Activated T-helper 1 cell treated with anti-CD3 and anti-CD28 coated beads, Interleukin-12 subunit alpha, Interleukin-12 subunit beta, Interleukin-2, Interleukin-4 antibody, amounts not matched to agents 30 ng/mL and 10 ng/mL and 1 ng/mL, durations not matched to agents 14 hours and 24 hours and 36 hours (primary cell): ENCODE measurements around the gene SEPTIN12. TPM values are rescaled to one million over a fixed set of nuclear protein-coding genes. Genes with fewer than 3 reads are reported as not detected.
"Not testable (repeated sequence)": the region's sequence is repeated elsewhere in the genome, so short reads cannot be mapped to it uniquely, and the experiment has no call there.

Experiments
- DNase-seq: peaks from one replicate; pipeline ENCODE4 v3.0.0; 2021; ENCODE audit warnings: low spot score
- H3K27ac Mint-ChIP-seq: one replicate; pipeline ENCODE4 v1.8.0; 2021; ENCODE audit warnings: mild to moderate bottlenecking, mixed read lengths
- H3K27me3 Mint-ChIP-seq: one replicate; pipeline ENCODE4 v1.8.0; 2022; ENCODE audit warnings: mild to moderate bottlenecking, moderate library complexity, mixed read lengths; ENCODE audit not compliant: insufficient read depth
- H3K36me3 Mint-ChIP-seq: one replicate; pipeline ENCODE4 v1.8.0; 2021; ENCODE audit warnings: low read depth, mixed read lengths
- H3K4me1 Mint-ChIP-seq: one replicate; pipeline ENCODE4 v1.8.0; 2021; ENCODE audit warnings: low read depth, mixed read lengths
- H3K4me3 Mint-ChIP-seq: one replicate; pipeline ENCODE4 v1.8.0; 2021; ENCODE audit warnings: mild to moderate bottlenecking, moderate library complexity, mixed read lengths
- H3K9me3 Mint-ChIP-seq: one replicate; pipeline ENCODE4 v1.8.0; 2021; ENCODE audit warnings: mixed read lengths
- intact Hi-C: fragments of 100-400 bp; cut with micrococcal nuclease; formaldehyde crosslinking; loops from one replicate; pipeline ENCODE4 v1.15.1; 2024
- total RNA-seq: library from RNA; stranded (reverse); gene quantifications from 2 replicates; pipeline ENCODE4 v1.2.3, GENCODE V29; 2022

Gene SEPTIN12
- total RNA-seq, 1 donor from 2014 or later = not detected

DNA sequence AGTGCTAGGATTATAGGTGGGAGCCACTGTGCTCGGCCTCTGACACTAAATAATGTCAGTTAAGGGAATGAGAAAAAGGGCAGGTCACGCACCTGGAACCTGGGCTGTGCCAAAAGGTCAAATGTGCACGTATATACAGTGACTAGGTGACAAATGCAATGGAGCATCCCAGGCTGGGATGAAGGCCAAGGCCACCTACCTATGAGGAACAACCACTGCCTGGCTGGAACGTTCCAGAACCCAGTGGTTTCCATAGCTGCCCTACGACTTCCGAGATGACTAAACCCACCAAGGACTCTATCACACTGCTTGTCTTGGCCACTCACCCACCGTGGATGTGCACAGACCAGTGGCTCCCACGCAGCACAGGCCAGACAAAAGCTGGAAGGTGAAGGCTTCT is 37.2 kb downstream of the SEPTIN12 start:
- no peaks in the 10 kb centered on the region for H3K9me3 Mint-ChIP-seq
- intact Hi-C loops = no loop called here
- no peaks in the 10 kb centered on the region for H3K27me3 Mint-ChIP-seq
- no peak overlapping the region for H3K4me3 Mint-ChIP-seq
- peaks cover 12% of the 10 kb centered on the region for H3K4me1 Mint-ChIP-seq
- H3K27ac Mint-ChIP-seq = no peak overlapping the region
- DNase-seq = no peak
- H3K36me3 Mint-ChIP-seq = peaks cover 14% of the 10 kb centered on the region

DNA sequence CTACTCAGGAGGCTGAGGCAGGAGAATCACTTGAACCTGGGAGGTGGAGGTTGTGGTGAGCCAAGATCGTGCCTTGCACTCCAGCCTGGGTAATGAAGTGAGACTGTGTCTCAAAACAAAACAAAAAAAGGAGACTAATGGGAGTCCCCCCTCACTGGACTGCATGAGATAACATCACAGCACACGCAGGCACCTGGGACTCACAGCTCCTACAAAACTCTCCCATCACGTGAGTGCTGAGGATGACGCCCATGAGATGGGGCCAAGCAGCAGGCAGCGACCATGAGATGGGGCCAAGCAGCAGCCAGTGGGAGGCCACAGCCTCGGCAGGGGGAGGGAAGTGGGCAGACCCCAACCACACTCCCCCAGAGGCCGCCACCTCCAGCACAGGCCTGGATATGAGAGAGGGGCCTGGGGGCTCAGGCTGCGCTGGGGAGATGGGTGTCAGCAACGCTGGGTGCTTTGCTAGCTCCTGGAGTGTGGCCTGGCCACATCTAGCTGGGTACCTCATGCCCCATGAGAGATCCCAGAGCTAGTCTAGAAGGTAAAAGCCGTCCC is 38.4 kb downstream of the SEPTIN12 start:
- Mint-ChIP-seq H3K27me3 (no peaks in the 10 kb centered on the region), H3K9me3 (no peaks in the 10 kb centered on the region), H3K27ac (no peak overlapping the region), H3K4me1 (peaks cover 12% of the 10 kb centered on the region), H3K36me3 (peaks cover 4% of the 10 kb centered on the region), H3K4me3 (no peak overlapping the region)
- no peak for DNase-seq
- intact Hi-C loops = no loop called here

DNA sequence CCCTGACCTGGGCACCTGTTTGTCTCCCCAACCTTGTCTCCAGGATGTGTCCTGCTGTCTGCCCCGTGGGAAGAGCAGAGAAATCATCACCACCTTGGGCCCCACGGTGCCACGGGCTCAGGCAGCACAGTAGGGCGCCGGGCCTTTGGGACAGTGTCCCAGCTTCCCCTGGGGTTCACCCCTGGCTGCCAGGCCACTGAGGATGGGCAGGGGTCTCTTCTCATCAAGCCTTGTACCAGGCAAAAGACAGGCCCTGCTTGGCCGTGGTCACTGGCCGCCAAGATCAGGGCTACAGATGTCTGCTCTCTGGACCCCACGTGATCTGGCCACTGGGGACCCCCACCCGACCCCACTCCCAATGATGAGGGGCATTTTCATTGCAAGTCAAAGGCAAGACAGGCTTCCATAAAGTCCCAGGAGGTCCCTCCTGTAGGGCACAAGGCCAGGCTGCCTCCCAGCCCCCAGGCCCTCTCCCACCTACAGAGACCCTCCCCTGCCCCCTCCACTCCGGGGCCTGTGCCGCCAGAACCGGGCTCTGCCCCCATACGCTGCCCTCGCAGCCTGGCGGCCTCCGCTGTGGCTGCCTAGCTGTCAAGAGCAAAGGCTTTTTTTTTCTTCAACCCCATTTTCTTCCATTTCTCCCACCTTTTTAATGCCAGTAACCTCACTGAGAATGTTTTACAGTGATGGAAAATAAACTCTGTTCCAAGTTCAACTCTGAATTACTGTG is 39.3 kb downstream of the SEPTIN12 start:
- H3K4me1 Mint-ChIP-seq = peaks cover 12% of the 10 kb centered on the region
- peaks cover 2% of the 10 kb centered on the region for H3K36me3 Mint-ChIP-seq
- no peak overlapping the region for H3K4me3 Mint-ChIP-seq
- H3K9me3 Mint-ChIP-seq = no peaks in the 10 kb centered on the region
- DNase-seq = no peak
- peak overlapping the region; percentile 58 for H3K27ac Mint-ChIP-seq
- H3K27me3 Mint-ChIP-seq = no peaks in the 10 kb centered on the region
- intact Hi-C loops = no loop called here

DNA sequence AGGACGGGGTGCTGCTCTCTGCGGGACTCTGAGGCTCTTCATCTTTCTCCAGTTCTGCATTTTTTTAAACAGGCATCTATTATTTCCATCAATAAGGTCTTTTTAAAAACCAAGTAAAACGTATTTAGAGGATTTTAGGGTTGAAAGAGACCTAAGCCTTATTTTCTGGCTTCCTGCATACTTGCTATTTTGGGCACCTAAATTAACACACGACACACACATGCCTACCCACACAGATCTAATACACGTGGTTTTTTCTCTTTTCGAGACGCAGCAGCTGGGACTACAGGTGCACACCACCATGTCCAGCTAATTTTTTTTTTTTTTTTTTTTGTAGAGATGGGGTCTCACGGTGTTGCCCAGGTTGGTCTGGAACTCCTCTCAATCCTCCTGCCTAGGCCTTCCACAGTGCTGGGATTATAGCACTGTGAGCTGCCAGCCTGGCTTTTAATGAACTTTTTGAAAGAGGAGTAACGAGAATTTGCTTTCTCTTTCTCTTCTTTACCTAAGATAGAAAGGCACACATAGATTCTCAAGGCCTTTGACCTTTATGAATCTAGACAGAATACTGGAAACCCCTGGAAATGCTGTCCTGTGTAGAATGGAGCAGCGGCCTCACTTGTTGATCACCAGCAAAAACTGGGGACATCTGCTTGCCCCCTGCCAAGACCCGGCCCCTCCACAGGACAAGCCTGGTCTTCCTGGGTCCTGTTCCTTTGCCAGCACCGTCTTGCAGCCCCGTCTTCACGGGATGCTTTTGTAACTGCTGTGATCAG is 40.1 kb downstream of the SEPTIN12 start:
- H3K9me3 Mint-ChIP-seq = no peaks in the 10 kb centered on the region
- no peak overlapping the region for H3K4me3 Mint-ChIP-seq
- intact Hi-C loops = no loop called here
- peak overlapping the region; percentile 1 for H3K27ac Mint-ChIP-seq
- H3K27me3 Mint-ChIP-seq = no peaks in the 10 kb centered on the region
- H3K4me1 Mint-ChIP-seq = peaks cover 17% of the 10 kb centered on the region
- peaks cover under 1% of the 10 kb centered on the region for H3K36me3 Mint-ChIP-seq
- no peak for DNase-seq

DNA sequence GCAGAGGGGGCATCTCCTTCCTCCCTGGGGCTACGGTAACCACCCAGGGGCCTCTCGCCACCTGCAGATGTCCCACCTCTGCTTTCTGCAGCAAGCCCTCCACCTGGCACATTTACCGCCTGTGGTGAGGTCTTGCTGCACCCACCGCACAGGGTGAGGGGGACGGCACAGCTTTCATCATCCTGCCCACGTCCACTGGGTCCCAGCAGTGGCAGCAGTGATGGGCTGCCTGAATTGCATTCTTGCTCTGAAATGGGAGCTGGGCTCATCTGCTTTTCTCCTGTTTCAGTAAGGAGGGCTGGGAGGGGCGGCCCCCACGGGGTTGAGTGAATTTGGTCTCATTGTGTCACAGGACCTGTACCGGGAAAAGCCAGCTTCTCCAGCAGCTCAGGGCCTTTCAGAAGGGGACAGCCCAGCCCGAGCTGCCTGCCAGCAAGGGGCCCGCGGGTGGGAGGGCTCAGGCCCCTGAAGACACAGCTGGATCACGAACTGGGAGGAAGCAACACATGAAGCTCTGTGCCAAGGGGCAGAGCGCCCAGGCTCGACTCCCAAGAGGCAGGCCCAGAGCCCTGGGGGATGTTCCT is 41.1 kb downstream of the SEPTIN12 start:
- no peaks in the 10 kb centered on the region for H3K36me3 Mint-ChIP-seq
- peaks cover 22% of the 10 kb centered on the region for H3K4me1 Mint-ChIP-seq
- H3K27me3 Mint-ChIP-seq = no peaks in the 10 kb centered on the region
- intact Hi-C loops = no loop called here
- no peak overlapping the region for H3K4me3 Mint-ChIP-seq
- no peak overlapping the region for H3K27ac Mint-ChIP-seq
- no peak for DNase-seq
- no peaks in the 10 kb centered on the region for H3K9me3 Mint-ChIP-seq

DNA sequence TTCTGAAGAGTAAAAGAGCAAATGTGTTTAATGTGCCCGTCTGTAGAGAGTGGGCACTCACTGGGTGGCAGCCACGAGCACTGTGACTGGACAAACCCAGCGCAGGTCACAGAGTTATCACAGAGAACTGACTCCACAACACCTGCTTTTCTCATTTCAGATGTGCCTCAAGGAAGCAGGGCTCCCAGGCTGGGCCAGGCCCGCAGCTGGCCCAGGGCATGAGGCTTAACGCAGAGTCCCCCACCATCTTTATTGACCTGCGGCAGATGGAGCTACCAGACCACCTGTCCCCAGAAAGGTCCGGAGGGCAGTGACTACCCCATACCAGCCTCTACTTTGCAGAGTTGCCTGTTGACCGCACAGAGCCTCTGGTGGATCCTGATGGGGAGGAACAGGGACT is 41.9 kb downstream of the SEPTIN12 start:
- no peaks in the 10 kb centered on the region for H3K27me3 Mint-ChIP-seq
- H3K27ac Mint-ChIP-seq = no peak overlapping the region
- H3K36me3 Mint-ChIP-seq = no peaks in the 10 kb centered on the region
- DNase-seq = no peak
- H3K4me1 Mint-ChIP-seq = peaks cover 22% of the 10 kb centered on the region
- H3K9me3 Mint-ChIP-seq = no peaks in the 10 kb centered on the region
- intact Hi-C loops = no loop called here
- H3K4me3 Mint-ChIP-seq = no peak overlapping the region

DNA sequence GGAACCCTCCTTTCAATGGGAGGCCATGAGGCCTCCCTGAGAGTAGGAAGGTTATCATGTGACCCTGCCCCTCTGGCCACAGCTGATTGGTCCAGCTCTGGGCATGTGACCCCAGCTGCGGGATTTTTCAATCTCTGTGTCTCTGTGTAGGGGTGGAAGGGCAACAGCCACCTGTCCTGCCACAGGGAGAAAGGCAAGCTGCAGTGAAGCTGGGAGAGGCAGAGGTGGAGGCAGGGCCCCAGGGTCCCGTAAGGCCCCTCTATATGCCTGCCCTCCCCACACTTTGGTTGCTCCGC is 42.9 kb downstream of the SEPTIN12 start:
- Mint-ChIP-seq H3K4me3 (no peak overlapping the region), H3K4me1 (peaks cover 22% of the 10 kb centered on the region), H3K27ac (no peak overlapping the region), H3K36me3 (no peaks in the 10 kb centered on the region), H3K9me3 (no peaks in the 10 kb centered on the region), H3K27me3 (no peaks in the 10 kb centered on the region)
- no peak for DNase-seq
- intact Hi-C loops = no loop called here

DNA sequence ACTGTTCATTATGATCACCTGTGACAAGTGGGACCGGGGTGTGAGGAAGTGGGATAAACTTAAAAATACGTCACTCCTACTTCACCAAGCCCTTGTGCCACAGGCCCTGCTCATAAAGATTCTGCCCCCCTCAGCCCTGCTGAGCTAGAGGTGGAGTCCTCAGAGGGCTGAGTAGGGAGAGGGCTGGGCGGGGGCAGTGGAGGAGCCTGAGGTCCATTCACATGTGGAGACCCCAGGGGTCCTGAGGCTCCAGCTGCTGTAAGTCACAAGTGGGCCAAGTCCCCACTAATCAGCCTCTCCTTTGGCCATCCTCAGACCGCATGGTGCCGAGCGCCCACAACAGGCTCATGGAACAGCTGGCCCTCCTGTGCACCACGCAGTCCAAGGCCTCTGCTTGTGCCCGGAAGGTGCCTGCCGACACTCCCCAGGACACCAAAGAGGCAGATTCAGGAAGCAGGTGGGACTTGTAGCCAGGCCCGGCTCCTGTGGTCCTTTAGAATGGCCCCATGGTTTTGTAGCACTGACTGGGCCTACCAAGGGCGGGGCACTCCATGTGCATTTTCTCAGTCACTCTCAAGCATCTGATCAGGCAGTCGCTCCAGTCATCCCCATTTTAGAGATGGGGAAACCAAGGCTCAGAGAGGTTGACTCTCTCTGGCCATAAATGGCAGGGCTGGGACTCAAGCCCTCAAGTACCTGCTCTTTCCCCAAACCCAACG is 43.4 kb downstream of the SEPTIN12 start:
- intact Hi-C loops = no loop called here
- Mint-ChIP-seq H3K36me3 (no peaks in the 10 kb centered on the region), H3K9me3 (no peaks in the 10 kb centered on the region), H3K27ac (no peak overlapping the region), H3K27me3 (no peaks in the 10 kb centered on the region), H3K4me1 (peaks cover 22% of the 10 kb centered on the region), H3K4me3 (no peak overlapping the region)
- DNase-seq = no peak

DNA sequence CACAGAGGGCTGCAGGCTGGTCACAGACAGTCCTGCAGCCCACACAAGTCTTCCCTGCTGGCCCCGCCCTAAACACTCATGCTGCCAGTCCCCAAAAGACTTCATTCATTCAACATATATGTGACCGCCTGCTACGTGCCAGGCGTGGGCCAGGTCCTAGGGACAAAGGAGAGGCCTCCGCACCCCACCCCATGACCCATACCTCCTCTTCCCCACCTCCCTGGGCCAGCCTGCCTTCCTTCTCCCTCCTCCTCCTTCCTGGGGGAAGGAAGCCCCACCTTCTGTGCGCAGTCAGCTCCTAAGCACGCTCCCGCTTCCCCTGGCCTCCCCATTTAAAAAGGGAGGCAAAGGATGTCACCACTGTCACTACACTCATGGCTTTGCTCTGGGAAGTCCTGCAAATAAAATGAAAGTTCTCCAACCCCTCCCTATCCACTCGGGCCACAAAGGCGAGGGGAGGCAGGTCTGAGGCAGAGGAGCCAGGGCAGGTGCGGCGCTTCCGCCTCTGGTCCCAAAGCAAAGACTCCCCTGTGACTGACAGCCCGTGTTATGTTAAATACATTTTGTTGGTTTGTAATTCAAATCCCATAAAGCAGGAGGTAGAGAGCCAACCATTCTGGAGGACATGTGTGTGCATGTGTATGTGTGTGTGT is 44.8 kb downstream of the SEPTIN12 start:
- Mint-ChIP-seq H3K36me3 (no peaks in the 10 kb centered on the region), H3K4me1 (peaks cover 20% of the 10 kb centered on the region), H3K9me3 (no peaks in the 10 kb centered on the region), H3K27ac (no peak overlapping the region), H3K4me3 (peak overlapping the region; percentile 20), H3K27me3 (no peaks in the 10 kb centered on the region)
- intact Hi-C loops = no loop called here
- DNase-seq = no peak

DNA sequence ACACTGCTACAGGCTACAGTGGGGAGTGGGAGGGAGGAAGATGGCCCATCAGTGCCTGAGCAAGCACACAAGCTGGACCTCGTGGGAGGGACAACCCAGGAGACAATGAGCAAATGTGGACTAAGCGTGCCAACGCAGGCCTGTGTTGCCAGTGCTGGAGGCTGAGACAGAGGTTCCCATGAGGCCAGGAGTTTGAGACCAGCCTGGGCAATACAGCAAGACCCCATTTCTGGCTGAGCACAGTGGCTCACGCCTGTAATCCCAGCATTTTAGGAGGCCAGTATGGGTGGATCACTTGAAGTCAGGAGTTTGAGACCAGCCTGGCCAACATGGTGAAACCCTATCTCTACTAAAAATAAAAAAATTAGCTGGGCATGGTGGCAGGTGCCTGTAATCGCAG is 49.8 kb downstream of the SEPTIN12 start:
- H3K27me3 Mint-ChIP-seq, intact Hi-C loops, H3K27ac Mint-ChIP-seq: not testable (repeated sequence)

DNA sequence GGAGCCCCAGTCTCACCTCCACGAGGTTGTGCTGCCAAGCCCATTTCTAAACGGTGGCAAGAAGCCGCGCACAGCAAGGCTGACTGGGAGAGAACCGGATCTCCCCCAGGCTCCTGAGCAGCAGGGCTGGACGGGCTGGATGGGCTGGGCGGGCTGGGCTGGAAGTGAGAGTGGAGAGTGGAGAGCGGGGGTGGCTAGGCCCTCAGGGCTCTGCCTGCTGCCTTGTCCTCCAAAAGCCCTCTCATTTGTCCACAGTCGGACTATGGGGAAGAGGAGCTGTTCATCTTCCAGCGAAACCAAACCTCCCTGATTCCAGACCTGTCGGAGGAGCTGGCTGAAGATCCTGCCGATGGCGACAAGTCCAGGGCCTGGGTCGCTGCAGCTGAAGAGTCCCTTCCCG is 50.6 kb downstream of the SEPTIN12 start:
- Mint-ChIP-seq H3K9me3 (no peaks in the 10 kb centered on the region), H3K27ac (no peak overlapping the region), H3K36me3 (peaks cover 1% of the 10 kb centered on the region), H3K27me3 (no peaks in the 10 kb centered on the region), H3K4me1 (peaks cover 26% of the 10 kb centered on the region), H3K4me3 (no peak overlapping the region)
- intact Hi-C loops = no loop called here
- DNase-seq = no peak

More for the DNA sequence above, 49.8 kb downstream of the SEPTIN12 start:
- H3K4me1 Mint-ChIP-seq = peaks cover 27% of the 10 kb centered on the region
- not testable (repeated sequence) for H3K9me3 Mint-ChIP-seq, H3K36me3 Mint-ChIP-seq, DNase-seq, H3K4me3 Mint-ChIP-seq

DNA sequence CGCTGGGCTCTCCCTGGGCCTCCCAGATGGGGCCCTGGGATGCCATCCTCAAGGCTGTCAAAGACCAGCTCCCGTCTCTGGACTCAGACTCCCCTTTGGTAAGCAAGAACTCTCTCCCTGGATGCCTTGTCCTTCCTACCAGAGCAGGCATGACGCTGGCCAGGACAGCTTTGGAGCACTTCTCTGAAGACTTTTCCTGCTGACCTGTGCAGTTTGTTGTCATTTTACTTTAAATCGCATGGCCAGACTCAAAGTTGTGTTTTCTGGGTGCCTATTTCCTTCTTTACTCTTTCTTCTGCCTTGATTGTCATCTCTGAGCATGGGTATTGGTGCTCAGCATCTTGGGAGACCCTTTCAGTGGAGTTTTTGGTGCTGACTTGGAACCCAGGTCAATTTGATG is 51.6 kb downstream of the SEPTIN12 start:
- no peaks in the 10 kb centered on the region for H3K9me3 Mint-ChIP-seq
- intact Hi-C loops = no loop called here

More for the DNA sequence above, 51.6 kb downstream of the SEPTIN12 start:
- no peak for DNase-seq
- Mint-ChIP-seq H3K27ac (no peak overlapping the region), H3K4me3 (peak overlapping the region; percentile 13), H3K27me3 (no peaks in the 10 kb centered on the region), H3K4me1 (peaks cover 26% of the 10 kb centered on the region), H3K36me3 (peaks cover 1% of the 10 kb centered on the region)
